Glomerular endothelial cell (primary cell): ENCODE measurements around the gene CD4. TPM values are rescaled to one million over a fixed set of nuclear protein-coding genes. Genes with fewer than 3 reads are reported as not detected.

ENCODE experiments used
- DNase-seq: peaks from one replicate; pipeline ENCODE4 v3.0.0-alpha.2; 2011; ENCODE audit warnings: low read depth, low spot score; ENCODE audit errors: extremely low read depth
- total RNA-seq: library from RNA; depleted of rRNA; stranded (reverse); fragments of >200 nt; gene quantifications from 2 replicates; pipeline ENCODE4 v1.2.3, GENCODE V29; 2015

Gene CD4
- total RNA-seq, 1 donor from 2014 or later = not detected

DNA sequence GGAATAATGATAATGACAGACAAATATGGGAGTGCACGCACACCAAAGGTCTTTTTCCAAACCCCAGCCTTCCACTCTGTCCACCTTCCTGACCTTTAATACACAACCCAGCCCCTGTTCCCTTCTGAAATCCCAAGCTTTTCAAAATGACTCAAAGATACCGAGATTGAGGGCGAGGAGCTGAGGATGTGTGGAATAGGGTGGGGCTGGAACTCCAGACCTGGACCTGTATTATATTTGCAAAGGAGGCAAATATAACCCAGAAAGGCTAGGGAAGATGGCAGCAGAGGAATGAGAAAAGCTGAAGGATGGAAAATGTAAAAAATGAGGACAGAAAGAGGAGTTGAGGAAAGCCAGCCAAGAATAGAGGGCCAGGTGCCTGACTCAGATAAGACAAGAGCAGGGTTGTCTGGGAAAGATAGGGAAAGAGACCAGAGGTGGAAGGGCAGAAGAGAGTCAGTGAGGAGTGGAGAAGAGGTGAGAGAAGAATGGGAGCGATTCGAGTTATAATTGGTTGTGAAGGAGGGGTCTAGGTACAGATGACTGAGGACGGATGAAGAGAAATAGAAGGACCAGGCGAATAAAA lies 24.2 kb upstream of the CD4 start:
- no peak for DNase-seq

DNA sequence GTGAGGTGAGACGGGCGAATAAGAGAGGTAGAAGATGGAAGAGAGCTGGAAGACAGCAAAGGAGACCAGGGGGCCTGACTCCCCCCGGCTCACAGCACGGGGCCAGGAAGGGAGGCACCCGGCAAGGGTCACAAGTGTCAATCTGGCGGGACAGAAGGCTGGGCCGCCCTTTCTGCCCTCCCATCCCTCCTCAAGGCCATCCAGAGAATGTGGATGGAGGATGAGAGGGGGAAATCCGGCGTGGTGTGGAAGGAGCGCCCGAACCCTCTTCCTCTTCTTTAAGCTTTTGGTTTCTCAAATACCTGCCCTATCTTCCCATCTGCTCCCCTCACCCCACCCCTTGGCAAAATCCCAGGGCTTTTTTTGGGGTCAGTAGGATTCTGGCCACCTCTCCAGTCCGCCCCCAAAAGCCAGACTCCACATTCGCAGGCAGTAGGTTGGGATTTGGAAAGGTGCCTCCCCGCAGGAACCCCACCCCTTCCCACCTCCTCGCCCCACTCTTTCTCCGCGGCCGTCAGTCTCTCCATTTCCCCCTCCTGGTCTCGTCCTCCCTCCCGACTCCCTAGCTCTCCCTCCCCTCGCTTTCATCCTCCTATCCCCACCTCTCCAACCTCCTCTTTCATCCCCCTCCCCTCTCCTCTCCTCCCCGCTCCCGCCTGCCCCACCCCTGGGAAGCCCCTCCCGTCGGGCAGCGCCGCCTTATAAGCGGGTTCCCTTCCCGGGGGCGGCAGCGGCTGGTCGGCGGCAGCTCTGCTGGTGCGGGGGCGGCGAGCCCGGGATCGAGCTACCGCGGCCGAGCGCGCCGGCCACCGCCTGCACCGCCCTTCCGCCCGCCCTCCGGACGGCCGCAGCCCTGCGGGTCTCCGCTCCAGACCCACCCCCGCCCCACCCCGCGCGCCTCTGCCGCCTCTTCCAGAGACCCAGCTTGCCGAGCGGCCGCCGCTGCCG lies 23.4 kb upstream of the CD4 start, which contains the start of gene PTMS:
Gene PTMS (plus strand): TSS at position 730 of the 948 bp plus-strand sequence. CDS start 343 bp downstream, outside the sequence.
- DNase-seq = no peak

DNA sequence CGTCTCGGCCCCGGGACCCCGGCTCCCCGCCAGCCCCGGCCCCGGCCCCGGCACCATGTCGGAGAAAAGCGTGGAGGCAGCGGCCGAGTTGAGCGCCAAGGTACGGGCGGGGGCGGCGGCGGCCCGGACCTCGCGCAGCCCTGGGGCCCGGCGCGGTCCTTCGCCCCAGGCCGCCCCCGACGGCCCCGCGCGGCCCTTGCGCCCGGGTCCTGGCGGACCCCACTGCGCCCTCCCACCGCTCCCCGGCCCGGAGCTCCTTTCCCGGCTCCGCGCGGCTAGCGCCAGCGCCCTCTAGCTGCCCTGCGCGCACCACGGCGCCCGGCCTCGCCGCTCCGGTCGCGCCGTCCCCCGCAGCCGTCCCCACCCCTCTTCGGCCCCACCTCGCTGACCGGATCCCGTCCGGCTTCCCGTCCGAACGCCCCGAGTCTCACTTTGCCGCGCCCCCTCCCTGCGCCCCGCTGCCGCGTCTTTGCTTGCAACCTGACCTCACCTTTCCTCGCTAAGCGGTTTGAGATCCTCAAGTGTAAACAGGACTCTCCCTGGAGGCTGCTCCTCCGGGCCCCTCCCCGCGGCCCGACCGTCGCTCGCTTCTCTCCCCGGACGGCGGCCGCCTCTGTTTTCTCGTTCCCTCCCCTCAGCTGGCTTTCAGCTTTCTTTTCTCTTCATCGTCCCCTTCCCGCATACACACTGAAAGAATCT lies 22.5 kb upstream of the CD4 start:
- DNase-seq = no peak

DNA sequence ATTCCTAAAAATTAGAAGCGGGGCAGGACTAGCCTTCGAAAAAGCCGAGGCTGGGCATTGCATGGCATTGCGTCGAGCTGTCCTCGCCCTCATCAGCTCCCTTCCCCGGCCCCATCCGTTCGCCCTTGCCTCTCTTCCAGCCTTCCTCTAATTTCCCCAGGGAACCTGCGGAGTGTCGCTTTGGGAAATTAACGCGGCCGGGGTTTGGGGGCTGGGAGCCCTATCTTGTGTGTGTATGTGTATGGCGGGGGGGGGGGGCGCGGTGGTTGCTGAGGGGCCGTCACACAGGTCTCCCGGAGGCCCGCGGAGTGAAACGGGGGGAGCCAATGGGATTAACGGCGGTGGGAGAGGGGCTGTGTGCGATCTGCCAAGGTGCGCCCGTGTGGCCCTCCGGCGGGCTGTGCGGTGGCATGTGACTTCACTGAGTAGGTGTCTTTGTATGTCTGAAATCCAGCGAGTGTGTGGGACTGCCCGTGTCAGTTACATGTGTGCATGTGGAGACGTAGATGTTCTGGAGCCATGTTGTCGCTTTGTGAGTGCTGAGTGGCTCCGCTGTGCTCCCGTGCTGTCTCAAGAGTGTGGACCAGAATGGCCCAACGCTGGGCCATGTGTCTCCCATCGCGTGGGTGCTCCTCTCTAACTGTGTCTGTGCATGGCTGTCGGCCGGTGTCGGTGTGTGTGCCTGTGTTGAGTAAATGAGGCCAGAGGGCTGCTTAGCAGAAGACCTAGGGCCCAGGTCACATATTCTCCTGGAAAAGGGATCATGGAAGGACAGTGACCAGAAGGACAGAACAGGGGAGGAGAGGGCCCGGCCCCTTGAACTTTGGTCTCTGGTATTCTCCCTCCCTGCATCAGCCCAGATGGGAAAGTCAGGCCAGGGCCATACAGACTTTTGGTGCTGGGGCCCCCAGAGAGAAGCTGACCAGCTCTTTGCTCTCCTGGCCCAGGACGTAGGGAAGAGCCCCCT lies 21.7 kb upstream of the CD4 start:
- DNase-seq = no peak

DNA sequence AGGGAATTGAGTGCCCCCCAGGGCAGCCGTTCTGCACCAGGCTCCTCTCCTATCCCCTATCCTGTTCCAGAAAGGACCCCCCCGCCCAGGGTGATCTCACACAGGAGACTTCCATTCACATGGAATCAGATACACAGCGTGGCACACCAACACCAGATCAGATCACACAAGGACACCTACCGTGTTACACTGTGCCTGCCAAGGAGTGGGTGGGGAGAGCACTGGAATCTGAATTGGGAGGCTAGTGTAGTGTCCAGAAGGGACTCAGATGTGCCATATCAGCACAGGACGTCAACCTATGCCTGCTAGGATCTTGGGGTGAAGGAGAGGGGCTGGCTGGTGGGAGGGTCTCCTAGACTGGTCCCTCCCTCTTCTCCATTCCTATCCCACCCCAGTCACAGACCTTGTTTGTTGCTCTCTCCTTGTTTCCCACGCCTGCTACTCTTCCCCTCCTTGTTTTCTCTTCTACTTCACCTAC lies 20.9 kb upstream of the CD4 start:
- DNase-seq = no peak

DNA sequence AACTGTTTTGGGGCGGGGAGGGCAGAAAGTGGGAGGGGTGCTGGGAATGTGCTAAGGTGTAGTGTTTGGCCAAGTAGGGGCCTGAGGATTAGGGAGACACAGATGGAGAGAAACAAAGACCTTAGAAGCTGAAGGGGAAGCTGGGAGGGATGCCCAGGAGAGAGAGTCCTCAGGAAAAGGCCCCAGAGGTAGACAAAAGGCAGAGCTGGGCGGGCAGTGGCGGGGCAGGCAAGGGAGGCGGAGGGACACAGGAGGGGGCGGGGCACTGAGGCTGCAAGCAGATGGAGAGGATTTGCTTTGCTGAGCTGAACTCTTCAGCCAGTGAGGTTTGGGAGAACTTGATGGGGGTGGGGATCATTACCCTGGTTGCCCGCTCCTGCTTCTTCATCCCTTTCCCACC lies 20.3 kb upstream of the CD4 start:
- no peak for DNase-seq

DNA sequence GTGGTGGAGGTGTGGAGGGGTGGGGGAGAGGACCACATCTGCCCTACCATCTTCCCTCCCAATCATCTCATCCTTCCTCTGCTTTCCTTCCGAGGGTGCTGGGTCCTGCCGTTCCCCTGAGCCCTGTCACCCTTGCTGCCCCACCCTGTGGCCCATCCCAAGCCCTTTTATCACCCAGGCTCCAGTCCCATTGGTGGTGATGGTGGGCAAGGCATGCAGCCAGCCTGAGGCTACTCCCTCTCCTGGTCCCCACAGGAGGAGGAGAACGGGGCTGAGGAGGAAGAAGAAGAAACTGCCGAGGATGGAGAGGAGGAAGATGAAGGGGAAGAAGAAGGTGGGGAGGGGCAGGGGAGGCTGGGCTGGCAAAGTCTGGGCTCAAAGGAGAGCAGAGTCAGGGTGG lies 19.7 kb upstream of the CD4 start:
- no peak for DNase-seq

DNA sequence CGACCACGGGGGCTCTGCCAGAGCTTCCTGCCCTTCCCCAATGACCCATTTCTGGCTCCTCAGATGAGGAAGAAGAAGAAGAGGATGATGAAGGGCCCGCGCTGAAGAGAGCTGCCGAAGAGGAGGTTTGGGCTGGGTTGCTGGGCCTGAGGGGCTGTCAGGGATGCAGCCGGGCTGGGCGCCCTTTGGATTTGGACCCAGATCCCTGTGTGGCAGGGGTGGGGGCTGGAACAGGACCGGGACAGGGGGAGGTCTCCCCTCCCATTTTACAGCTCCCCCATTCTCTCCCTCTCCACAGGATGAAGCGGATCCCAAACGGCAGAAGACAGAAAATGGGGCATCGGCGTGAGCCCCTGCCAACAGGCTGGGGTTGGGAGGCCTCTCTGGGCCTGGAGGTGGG lies 19.2 kb upstream of the CD4 start:
- no peak for DNase-seq

DNA sequence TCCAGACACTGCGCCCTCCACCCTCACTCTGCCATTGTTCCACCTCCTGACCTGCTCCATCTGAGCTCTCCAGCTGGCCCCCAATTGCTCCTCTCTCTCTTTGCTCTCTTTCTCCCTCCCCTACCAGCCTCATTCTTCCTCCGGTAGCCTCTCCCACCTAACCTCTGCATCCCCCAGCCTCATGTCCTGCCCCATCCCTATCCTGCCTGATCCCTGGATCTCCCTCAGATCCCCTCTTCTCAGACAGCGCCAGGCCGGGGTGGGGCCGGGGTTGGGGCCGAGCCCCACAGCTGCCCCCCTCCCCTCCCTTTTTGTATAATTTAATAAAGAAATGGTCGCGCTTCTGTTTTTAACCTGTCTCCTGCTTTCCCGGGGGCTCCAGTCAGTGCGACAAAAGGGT lies 18.7 kb upstream of the CD4 start:
- no peak for DNase-seq

DNA sequence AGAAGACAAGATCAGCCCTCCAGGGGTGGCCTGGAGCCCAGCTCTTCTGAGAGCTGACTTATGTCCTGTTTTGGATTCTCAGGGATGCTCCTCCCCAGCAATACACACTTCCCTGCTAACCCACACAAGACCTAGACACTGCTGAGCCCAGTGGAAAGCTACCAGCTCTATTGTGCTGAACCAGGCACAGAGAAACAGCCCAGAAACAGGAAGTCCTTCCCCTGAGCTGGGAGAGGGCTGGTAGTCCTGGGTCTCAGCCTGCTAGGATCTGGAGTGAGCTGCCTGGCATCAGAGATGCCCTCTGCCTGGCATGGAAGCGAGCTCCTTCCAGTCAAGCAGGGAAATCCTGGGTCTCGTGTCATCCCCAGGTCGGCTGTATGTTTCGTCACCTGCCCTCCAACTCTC lies 18.2 kb upstream of the CD4 start:
- no peak for DNase-seq

DNA sequence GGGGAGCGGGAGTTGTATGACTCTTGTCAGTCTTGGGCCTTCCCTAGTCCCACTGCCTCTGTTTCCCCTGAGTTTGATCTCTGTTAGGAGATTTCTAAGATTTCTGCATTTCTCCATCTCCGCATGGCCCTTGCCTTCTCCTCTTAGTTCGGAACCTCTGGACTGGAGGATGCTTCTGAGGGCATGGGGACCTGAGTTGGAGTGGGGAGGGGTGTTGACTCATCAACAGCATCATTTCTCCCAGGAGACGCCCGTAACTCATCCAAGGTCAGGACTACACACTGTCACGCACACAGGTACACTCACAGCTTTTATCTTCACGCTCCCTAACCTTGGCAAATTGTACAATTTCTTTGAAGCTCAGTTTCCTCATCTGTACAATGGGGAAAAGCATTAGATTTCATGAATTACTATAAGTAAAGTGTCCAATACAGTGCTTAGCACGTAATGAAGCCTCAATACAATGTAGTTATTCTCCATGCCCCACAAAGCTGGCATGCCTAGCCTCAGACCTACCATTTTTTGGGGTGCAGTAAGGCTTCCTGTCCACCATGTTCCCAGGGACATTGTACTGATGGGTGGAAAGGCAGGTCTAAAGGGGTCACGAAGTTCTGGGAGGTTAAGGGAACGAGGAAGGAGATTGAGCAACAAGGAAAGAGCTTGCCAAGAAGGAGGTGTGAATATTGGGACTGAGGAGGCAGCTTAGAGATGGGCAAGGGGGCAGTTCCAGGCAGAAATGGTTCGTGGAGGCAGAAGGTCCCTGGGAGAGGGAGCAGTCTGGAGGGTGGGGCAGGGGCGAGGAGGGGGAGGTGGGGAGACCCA lies 17.6 kb upstream of the CD4 start:
- DNase-seq = no peak

DNA sequence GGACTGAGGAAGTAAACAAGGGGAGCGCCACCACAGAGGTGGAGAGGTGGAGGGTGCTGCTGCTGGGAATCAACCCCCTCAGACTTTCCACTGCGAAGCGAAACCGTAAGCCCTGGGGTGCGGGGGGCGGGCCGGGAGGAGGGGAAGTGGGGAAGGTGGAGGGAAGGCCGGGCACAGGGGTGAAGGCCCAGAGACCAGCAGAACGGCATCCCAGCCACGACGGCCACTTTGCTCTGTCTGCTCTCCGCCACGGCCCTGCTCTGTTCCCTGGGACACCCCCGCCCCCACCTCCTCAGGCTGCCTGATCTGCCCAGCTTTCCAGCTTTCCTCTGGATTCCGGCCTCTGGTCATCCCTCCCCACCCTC lies 17.0 kb upstream of the CD4 start, which contains the start of gene LAG3:
Gene LAG3 (plus strand): TSS at position 190 of the 365 bp plus-strand sequence. CDS start 333 bp downstream, outside the sequence.
- DNase-seq = no peak

DNA sequence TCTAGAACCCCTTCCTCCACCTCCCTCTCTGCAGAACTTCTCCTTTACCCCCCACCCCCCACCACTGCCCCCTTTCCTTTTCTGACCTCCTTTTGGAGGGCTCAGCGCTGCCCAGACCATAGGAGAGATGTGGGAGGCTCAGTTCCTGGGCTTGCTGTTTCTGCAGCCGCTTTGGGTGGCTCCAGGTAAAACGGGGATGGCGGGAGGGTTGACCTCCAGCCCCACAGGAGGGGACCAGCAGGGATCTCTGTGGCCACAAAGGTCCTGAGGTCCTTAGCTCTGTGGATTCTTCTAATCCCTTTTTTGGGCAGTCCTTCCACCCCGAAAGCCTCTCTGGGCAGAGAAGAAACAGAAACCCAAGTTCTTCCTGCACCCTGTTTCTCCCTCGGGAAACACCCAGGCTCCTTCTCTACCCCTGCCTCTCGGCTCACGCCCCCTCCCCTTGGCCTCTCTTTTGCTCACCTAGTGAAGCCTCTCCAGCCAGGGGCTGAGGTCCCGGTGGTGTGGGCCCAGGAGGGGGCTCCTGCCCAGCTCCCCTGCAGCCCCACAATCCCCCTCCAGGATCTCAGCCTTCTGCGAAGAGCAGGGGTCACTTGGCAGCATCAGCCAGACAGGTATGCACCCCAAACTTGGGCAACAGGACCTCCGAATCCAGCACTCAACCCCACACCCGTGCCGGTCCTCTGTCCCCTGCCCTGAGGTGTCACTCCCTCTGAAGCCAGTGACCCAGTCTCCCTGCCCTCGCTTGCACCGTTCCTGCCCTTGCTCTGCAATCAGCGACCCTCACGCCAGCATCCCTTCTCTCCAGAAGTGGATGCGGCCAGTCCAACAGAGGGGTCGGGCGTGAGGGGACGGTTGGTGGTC lies 16.4 kb upstream of the CD4 start:
- no peak for DNase-seq

DNA sequence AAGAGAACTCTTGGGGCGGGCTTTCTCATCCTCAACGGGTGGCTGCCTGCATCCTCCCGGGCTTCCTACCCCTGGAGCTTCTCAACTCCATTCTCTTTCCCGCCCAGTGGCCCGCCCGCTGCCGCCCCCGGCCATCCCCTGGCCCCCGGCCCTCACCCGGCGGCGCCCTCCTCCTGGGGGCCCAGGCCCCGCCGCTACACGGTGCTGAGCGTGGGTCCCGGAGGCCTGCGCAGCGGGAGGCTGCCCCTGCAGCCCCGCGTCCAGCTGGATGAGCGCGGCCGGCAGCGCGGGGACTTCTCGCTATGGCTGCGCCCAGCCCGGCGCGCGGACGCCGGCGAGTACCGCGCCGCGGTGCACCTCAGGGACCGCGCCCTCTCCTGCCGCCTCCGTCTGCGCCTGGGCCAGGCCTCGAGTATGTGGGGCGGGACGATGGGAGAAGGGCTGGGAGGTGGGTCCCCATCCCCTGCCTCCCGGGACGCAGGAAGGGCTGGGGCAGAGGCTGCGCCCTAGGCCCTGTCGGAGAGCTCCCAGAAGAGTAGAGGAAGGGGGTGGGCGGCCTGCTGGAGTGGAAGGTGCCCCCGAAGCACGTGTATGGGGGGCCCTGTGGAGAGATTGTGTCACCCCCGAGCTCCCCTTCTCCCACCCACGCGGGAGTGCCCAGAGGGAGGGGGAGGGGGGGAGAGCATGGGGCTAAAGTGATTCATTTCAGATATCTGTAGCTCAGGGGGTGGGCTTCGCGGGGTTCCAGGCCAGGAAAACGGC lies 15.6 kb upstream of the CD4 start:
- DNase-seq = no peak

DNA sequence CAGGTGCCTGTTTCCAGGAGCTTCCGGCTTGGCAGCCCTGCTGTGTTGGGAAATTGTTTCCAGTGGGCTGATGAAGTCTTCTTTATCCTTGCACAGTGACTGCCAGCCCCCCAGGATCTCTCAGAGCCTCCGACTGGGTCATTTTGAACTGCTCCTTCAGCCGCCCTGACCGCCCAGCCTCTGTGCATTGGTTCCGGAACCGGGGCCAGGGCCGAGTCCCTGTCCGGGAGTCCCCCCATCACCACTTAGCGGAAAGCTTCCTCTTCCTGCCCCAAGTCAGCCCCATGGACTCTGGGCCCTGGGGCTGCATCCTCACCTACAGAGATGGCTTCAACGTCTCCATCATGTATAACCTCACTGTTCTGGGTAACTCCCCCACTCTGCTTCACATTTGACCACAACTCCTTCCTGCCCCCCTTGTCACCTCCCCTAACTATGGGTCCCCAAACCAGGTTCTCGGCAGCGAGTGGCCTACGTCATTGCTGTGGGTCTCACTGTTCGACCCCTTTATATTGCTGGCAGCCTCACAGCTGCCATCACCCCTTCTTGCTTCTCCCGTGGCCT lies 14.7 kb upstream of the CD4 start:
- DNase-seq = no peak

DNA sequence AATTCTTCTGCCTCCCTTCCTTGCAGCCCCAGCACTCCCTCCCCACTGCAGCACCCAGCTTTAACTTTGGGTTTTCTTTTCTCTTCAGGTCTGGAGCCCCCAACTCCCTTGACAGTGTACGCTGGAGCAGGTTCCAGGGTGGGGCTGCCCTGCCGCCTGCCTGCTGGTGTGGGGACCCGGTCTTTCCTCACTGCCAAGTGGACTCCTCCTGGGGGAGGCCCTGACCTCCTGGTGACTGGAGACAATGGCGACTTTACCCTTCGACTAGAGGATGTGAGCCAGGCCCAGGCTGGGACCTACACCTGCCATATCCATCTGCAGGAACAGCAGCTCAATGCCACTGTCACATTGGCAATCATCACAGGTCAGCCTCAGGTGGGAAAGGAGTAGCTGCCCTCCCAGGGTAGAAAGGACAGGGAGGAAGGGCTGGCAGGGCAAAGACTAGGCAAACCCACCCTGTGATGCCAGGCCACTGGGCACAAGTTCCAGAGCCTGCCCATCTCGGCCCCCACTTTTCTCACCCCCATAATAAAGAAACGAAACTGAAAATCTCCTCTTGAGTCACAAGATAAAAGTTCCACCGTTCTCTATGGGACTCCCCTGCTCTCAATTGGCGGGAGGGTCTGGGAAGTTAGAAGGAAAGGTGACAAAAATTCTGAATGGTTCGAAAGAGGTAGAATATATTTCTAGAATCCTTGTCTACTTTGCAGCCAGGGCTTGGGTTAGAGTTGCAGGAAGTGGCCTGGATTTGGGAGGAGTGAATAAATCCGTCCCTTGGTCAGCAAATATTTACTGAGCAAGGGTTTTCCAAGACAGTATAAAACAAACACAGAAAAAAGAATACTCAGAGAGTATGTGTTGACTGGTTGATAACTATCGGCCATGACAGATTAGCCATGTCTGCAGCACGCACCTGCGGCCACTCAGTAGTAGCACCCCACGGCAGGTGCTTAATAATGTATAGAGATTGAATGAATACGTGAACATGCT lies 13.8 kb upstream of the CD4 start:
- DNase-seq = no peak
